ENCODE data around the gene HPN.
"Not testable (repeated sequence)": the region's sequence is repeated elsewhere in the genome, so short reads cannot be mapped to it uniquely, and the experiment has no call there.

The HPN gene

DNA sequence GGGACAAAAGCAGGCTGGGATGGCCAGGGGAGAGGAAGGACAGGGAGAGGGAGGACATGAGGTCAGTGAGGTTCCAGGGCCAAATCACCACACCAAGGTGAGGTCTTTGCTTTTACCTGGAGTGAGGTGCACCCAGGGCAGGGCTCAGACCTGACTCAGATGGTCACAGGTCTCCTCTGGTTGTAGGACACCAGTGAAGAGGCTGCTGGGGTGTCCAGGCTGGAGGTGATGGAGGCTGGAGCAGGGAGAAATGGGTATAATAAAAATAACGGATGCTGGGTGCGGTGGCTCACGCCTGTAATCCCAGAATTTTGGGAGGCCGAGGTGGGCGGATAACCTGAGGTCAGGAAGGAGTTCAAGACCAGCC lies 34.5 kb upstream of the HPN start:
- Histone ChIP-seq H3K4me3 (no peak overlapping the region), H3K27ac (peak overlapping the region in 8 of 21 experiments; percentile 5 to 59 (median 26))

GRCh38 chr19:35007427-35007826 lies 34.1 kb upstream of the HPN start:
- not testable (repeated sequence) for H3K4me3 ChIP-seq, H3K27ac ChIP-seq

DNA sequence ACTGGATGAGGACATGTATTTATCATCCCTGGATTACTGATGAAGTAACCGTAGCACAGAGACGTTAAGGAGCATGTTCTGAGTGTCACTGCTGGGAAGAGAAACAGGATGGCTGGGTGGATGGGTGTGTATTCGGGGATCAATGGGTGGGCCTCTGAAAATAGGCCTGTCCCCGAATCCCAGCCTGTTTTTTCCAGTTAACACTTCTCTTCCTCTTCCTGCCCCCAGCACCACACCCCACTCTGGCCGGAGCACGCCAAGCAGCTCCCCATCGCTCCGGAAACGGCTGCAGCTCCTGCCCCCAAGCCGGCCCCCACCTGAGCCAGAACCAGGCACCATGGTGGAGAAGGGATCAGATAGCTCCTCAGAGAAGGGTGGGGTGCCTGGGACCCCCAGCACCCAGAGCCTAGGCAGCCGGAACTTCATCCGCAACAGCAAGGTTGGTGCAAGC lies 32.6 kb upstream of the HPN start:
- Histone ChIP-seq H3K27ac (peak overlapping the region in 7 of 21 experiments; percentile 3 to 74 (median 10)), H3K4me3 (no peak overlapping the region)

DNA sequence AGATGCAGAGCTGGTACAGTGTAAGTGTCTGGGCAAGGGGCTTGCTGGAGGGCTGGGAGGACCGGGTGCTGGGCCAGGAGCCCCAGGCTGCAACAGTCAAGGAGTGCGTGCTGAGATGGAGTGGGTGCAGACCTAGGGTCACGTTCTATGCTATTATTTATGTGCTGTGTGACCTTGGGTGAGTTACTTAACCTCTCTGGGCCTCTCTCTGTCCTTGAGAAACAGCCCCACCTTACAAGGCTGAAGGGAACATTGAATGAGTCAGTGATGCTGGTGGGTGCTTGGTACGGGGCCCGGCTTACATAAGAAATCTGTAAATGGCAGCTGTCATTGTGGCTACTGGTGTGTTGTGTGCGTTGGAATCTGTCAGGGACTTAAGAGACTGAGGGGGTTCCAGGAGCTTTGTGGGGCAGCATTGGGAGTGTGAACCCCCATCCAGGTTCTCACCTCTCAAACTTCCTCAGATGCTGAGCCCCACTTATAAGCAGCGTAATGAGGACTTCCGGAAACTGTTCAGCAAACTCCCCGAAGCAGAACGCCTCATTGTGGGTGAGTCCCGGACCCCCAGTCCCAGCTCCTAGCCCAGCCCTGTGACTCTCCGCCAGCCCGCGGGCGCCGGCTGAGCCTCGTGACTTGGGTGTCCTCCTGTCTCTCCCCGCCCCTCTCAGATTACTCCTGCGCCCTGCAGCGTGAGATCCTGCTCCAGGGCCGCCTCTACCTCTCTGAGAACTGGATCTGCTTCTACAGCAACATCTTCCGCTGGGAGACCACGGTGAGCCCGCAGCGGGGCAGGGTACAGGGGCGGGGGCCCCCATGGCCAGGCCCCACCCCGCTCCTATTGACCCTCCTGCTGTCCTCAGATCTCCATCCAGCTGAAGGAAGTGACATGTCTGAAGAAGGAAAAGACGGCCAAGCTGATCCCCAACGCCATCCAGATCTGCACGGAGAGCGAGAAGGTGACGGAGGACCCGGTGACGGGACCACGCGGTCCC lies 31.8 kb upstream of the HPN start:
- no peak overlapping the region for H3K4me3 ChIP-seq
- H3K27ac ChIP-seq = peak overlapping the region in 4 of 21 experiments; percentile 10 to 74 (median 19)

- Histone ChIP-seq H3K4me3 (no peak overlapping the region), H3K27ac (peak overlapping the region in 15 of 21 experiments; percentile 2 to 87 (median 51))
Measured at GRCh38 chr19:35011091-35011689, 30.3 kb upstream of the HPN start.

DNA sequence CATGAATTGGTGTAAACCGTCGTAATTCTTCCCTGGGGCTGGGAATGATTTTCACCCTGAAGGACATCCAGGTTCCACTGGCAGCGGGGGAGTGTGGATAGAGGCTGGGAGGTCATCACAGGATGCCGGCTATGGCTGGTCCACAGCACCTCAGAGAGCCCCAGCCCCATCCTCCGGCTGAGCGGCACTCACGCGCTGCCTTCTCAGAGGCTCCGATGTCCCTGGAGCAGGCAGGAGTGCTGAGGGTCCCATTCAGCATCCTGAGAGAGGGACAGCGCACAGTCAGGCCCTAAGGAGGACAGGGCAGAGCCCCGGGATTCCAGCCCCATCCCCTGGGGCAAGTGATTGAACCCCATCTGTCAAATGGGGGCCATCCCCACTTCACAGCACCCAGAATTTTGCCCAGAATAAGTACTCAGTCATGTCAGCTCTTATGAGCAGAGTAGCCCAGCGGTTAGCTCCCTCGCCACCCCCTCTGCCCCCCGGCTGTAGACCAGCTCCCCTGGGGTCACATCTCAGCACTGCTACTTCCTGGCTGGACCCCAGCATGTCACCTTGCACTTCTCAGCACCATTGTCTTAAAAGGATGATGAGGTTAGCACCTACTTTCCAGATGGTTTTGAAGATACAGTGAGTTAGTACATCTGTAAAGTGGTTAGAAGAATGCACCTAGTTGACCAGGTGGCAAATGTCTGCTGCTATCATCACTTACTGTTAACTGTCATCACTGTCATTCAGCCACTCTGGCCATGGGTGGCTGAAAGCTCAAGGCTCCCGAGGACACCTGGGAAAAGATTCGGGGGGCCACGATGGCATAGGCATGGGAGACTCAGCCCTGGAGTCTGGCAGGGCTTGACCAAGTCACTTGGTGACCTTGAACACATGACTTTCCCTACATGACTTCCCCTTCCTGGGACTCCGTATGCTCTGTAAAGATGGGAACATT lies 29.5 kb upstream of the HPN start:
- H3K27ac ChIP-seq = peak overlapping the region in 16 of 21 experiments; percentile 2 to 87 (median 49)
- H3K4me3 ChIP-seq = no peak overlapping the region

DNA sequence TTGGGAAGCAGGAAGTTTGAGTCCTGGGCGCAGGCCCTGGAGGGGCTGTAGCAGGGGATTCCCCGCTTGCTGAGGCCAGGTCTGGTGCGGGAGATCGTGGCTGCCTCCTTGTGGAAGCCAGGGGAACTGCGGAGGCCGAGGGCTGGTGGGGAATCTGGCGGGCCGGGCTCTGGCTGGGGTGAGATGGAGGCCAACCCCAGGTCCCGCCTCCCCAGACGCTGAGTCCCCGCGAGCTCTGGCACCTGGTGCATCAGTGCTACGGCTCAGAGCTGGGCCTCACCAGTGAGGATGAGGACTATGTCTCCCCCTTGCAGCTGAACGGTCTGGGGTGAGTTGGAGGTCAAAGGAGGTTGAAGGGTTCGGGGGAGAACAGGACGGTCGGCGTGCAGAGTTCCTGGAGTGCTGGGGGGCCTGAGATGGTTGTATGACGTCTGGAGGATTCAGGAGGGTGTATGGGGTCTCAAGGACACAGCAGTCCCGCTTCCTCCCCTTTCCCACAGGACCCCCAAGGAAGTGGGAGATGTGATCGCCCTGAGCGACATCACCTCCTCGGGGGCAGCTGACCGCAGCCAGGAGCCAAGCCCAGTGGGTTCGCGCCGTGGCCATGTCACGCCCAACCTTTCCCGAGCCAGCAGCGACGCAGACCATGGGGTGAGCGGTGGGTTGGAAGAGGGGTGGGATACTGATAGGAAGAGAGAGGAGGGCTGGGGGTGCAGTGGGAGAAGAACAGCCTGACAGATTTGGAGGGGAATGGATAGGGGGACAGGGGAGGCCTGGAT lies 28.3 kb upstream of the HPN start:
- Histone ChIP-seq H3K27ac (peak overlapping the region in 12 of 21 experiments; percentile 5 to 87 (median 64)), H3K4me3 (no peak overlapping the region)

DNA sequence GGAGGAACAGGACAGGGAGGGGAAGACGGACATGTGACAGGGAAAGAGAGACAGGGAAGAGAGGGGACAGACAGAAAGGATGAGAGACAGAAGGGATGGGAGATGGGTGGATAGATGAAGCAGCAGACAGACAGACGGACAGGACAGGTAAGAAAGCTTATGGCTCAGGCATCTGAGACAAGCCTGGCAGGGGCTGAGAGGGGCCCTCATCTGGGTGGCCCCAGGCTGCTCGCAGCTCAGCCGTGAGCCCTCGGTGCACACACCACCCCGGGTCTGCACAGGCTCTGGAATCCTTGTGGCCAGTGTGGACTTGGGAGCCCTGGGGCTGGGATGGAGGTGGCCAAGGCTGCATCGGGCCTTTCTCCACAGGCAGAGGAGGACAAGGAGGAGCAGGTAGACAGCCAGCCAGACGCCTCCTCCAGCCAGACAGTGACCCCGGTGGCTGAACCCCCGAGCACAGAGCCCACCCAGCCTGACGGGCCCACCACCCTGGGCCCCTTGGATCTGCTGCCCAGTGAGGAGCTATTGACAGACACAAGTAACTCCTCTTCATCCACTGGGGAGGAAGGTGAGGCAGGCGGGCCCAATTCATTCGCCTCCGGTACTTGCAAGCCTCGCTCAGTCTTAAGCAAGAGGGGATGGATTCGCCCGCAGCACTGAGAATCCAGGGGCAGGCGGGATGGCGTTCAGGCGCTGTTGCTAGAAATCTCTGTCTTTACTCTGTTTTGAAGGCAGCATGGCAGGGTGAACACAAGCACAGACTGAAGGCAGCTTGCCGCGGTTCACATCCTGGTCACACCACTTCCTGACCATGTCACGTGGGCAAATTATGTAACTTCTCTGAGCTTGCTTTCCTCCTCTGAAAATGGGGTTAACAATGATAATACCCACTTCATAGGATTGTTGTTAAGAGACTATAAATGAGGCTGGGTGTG lies 27.4 kb upstream of the HPN start:
- Histone ChIP-seq H3K27ac (peak overlapping the region in 15 of 21 experiments; percentile 4 to 87 (median 66)), H3K4me3 (no peak overlapping the region)

DNA sequence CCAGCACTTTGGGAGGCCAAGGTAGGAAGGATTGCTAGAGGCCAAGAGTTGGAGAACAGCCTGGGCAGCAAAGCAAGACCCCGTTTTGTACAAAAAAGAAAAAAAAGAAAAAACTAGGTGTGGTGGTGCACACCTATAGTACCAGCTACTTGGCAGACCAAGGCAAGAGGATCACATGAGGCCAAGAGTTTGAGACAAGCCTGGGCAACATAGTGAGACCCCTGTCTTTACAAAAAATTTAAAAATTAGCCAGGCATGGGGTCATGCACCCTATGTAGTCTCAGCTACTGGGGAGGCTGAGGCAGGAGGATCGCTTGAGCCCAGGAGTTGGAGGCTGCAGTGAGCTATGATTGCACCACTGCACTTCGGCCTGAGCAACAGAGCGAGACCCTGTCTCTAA lies 26.7 kb upstream of the HPN start:
- H3K4me3 ChIP-seq = not testable (repeated sequence)
- peak overlapping the region in 8 of 21 experiments; percentile 41 to 87 (median 82) for H3K27ac ChIP-seq

DNA sequence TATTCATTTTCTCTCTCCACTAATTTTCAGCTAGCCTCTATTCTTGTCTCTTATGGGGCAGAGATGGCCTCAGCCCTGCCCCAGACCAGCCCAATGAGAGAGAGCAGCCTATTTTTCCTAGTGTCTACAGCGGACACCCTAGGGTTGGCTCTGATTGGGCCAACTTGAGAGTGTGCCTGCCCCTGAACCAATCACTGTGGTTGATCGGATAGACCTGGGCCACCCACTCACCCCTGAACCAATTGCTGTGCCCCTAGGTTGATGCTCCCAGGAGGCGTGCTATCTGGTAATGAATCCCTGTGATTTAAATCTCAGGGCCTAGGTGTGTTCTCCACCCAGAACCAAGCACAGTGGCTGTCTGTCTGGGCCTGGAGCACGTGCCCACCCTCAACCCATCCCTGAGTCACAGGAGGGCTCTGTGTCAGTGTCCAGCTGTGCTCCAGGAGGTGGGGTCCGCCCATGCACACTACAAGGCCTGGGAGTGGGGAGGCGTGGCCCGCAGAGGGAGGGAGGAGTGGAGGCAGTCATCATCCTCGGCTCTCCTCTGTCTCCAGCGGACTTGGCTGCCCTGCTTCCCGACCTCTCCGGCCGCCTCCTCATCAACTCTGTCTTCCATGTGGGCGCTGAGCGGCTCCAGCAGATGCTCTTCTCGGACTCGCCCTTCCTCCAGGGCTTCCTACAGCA lies 26.1 kb upstream of the HPN start:
- peak overlapping the region in 8 of 21 experiments; percentile 11 to 87 (median 82) for H3K27ac ChIP-seq
- no peak overlapping the region for H3K4me3 ChIP-seq

- Histone ChIP-seq H3K4me3 (no peak overlapping the region), H3K27ac (peak overlapping the region in 2 of 21 experiments; percentile 82 to 87)
Measured at GRCh38 chr19:35015954-35016351, 25.6 kb upstream of the HPN start.

- Histone ChIP-seq H3K4me3 (no peak overlapping the region), H3K27ac (peak overlapping the region in 2 of 21 experiments; percentile 6 to 14)
Measured at GRCh38 chr19:35017507-35017906, 24.0 kb upstream of the HPN start.

DNA sequence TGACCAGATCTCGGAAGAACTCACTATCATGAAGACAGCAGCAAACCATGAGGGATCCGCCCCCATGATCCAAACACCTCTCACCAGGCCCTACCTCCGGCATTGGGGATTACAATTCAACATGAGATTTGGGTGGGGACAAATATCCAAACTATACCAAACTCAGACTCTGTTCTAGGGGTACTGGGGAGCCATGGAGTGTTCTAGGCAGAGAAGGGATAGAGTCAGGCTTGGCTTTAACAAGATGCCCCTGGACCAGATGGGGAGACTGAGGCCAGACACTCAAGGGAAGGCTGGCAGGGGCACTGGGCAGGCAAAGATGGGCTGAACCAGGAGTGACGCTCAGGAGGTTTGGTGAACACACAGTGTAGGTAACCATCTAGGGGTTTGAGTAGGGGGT lies 23.1 kb upstream of the HPN start:
- Histone ChIP-seq H3K27ac (peak overlapping the region in 1 of 21 experiments; percentile 37), H3K4me3 (no peak overlapping the region)

DNA sequence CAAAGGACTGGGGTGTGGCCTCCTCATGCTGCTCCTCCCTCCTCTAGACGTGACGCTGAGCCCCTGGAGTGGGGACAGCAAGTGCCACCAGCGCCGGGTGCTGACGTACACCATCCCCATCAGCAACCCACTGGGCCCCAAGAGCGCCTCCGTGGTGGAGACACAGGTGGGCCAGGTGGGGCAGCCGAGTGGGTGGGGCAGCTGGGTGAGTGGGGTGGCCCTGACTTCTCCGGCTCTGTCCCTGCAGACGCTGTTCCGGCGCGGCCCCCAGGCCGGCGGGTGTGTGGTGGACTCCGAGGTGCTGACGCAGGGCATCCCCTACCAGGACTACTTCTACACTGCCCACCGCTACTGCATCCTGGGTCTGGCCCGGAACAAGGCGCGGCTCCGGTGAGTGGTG lies 22.4 kb upstream of the HPN start:
- Histone ChIP-seq H3K27ac (no peak overlapping the region), H3K4me3 (no peak overlapping the region)

GRCh38 chr19:35021016-35021415 lies 20.5 kb upstream of the HPN start:
- H3K4me3 ChIP-seq = no peak overlapping the region

GRCh38 chr19:35021596-35021995 lies 19.9 kb upstream of the HPN start:
- no peak overlapping the region for H3K4me3 ChIP-seq
- H3K27ac ChIP-seq = no peak overlapping the region

More at GRCh38 chr19:35021016-35021415, 20.5 kb upstream of the HPN start:
- H3K27ac ChIP-seq = no peak overlapping the region

DNA sequence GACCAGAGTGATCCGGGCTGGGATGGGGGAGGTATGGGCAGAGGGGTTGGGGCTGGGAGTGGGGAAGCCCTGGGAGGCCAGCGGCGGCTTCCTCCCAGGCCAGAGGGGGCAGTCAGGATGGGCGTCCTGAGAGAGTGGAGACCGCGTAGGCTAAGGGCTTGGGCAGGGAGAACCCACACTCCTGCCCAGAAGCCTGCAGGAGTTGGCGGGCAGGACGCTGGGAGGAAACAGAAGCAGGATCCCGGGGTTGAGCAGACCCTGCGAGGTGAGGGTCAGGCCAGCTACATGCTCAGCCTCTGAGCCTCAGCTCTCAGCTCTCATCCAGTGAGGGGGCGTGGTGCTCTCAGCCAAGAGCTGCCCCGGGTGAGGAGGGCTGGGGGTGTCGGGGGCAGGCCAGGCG lies 19.1 kb upstream of the HPN start:
- Histone ChIP-seq H3K4me3 (no peak overlapping the region), H3K27ac (no peak overlapping the region)

Measured in skin epidermis (tissue), 12 donors.